Body of pancreas (tissue), 4 donors: ENCODE data around the gene CTIF.

ENCODE experiments used
- CTCF ChIP-seq, 7 experiments: fragments of 450-650 bp in 4 of 7; fragments of 200-600 bp in 3 of 7; sonication (generic) in 3 of 7; IDR thresholded peaks; one replicate each; pipeline ENCODE4 v1.5.1; 2016 to 2019; ENCODE audit warnings: antibody characterized with exemption in 7 of 7
- POLR2A ChIP-seq, 3 donors: fragments of 450-650 bp; IDR thresholded peaks; one replicate each; pipeline ENCODE4 v1.6.1; 2016; ENCODE audit warnings: antibody characterized with exemption in 3 of 3, mild to moderate bottlenecking in 2 of 3

GRCh38 chr18:48816554-48816953 is 277.7 kb downstream of the CTIF start:
- no peak for TF ChIP-seq CTCF (IDR thresholded peaks at IDR 0.05)
- no peak for TF ChIP-seq POLR2A (IDR thresholded peaks at IDR 0.05)
